Motor neuron (in vitro differentiated cells): ENCODE data around the gene GUCA1C. TPM values are rescaled to one million over a fixed set of nuclear protein-coding genes. Genes with fewer than 3 reads are reported as not detected.

Source experiments
- ATAC-seq, 8 experiments: fragments of 200-7000 bp; cut with Tn5 transposase; replicated peaks in 6 of 8; 2 replicates each; pipeline ENCODE4 v1.8.0; 2021; ENCODE audit warnings: mild to moderate bottlenecking in 8 of 8, moderate library complexity in 8 of 8
- H3K27ac ChIP-seq, 2 donors: fragments of 250-450 bp; sonication (Bioruptor Pico); 2 replicates each; pipeline ENCODE4 v1.9.0; 2021; ENCODE audit warnings: antibody characterized with exemption in 2 of 2, mild to moderate bottlenecking in 2 of 2, moderate library complexity in 1 of 2
- H3K4me1 ChIP-seq, 2 donors: fragments of 250-450 bp; sonication (Bioruptor Pico); replicated peaks in 1 of 2; 2 replicates each; pipeline ENCODE4 v1.6.1; 2021; ENCODE audit warnings: antibody characterized with exemption in 2 of 2, mild to moderate bottlenecking in 2 of 2, moderate library complexity in 1 of 2
- H3K4me3 ChIP-seq, 5 donors: fragments of 250-450 bp; sonication (Bioruptor Pico); 2 replicates each; pipeline ENCODE4 v1.9.0; 2021; ENCODE audit warnings: antibody characterized with exemption in 5 of 5, mild to moderate bottlenecking in 5 of 5, moderate library complexity in 4 of 5
- WGBS, 10 experiments: fragments of 450-650 bp; shearing (Covaris generic); methylation state at CpG; one replicate each; pipeline ENCODE4 v1.0.0; 2022; 5-methylcytosine and 5-hydroxymethylcytosine counted together
- in situ Hi-C, 9 experiments: fragments of 400-800 bp; cut with MboI; loops; one replicate each; pipeline ENCODE4 v1.15.0; 2021; ENCODE audit warnings: low sequenced_read_pairs in 9 of 9, low pct_unique_long_range_greater_than_20kb in 2 of 9; ENCODE audit not compliant: unreplicated experiment in 9 of 9
- total RNA-seq, 8 experiments: library from RNA; unstranded; fragments of 300-600 nt; gene quantifications; 2 replicates each; pipeline versions ENCODE4 v1.2.3 to v1.2.4, GENCODE V29; 2022

GUCA1C gene
- total RNA-seq, 8 experiments from 2014 or later: not detected

DNA sequence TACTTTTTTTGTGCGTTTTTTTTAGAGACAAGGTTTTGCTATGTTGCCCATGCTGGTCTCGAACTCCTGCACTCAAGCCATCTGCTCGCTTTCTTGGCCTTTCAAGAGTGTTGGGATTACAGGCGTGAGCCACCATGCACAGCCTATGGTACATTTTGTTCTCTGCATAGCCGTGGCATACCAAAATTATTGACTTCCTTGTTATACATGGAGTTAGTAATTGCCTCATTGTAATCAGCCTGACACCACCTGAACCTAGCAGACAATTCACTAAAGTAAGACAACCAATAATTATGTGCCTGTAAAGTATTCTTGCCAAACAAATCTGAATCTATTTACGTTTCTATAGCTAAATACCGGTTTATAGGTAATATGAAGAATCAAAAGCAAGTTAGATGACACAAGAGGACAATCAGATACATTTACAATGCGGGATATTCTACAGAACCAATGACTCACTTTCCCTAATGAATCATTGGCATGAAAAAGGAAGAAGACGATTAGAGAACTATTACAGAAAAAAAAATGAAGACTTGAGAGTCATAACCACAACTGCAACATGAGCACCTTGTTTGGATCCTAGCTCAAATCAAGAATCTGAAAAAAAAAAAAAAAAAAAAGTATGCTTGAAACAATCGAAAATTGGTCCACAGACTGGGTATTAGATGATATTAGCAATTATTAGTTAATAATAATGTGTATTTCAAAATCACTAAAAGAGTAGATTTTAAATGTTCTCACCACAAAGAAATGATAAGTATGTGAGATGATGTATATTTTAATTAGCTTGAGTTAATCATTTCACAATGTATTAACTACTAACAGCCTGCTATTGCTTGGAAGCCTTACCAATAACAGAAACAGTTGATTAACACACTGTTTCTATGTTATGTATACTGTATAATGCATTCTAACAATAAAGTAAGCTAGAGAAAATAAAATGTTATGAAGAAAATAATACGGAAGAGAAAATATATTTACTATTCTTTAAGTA, 7.1 kb downstream of the GUCA1C start:
- H3K27ac ChIP-seq: no peak overlapping the region
- 15 to 90% (median 76%) methylated on average over 3 to 11 of the region's 11 CpGs for WGBS, 10 experiments
- peaks cover 1 to 2% of the 10 kb centered on the region in 2 donors for H3K4me1 ChIP-seq
- no peak overlapping the region for H3K4me3 ChIP-seq
- in situ Hi-C loops: no loop called here
- ATAC-seq: no peak

DNA sequence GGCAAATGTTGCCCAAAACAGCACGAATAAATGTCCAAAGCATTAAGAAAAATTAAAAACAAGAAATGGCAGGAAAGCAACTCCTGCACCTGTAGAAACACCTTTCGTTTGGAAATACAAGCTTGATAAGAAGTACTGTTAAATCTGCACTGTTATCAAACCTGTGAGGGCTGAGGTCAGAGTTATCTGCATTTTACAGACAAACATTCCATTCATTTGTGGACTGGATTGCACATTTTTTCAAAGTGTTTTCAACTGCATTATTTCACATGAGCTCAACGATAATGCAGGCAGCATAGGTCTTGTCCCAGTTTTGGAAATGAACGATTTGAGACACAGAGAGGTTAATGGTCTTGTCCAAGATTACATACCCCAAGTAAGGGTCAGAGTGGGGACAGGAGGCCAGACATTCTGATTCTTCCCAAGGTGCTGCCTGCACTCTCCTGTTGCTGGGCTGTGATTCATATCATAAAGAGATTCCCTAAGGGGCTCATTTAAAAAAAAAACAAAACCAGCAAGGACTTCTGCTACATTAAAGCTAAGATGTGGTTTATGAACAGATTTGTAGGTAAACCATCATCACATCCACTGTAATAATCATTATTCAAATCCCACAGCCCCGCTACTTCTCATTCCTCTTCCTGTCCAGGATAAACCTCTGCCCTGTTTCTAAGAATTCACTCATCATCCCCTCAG, 13.0 kb downstream of the GUCA1C start:
- H3K4me3 ChIP-seq: no peak overlapping the region
- H3K27ac ChIP-seq: no peak overlapping the region
- in situ Hi-C loops: no loop called here
- ATAC-seq: peak in 5 of 8 experiments; percentile 11 to 87 (median 53)
- 3 to 83% (median 60%) methylated on average over 2 to 5 of the region's 5 CpGs for WGBS, 10 experiments
- peaks cover 0 to 20% of the 10 kb centered on the region in 2 donors for H3K4me1 ChIP-seq

DNA sequence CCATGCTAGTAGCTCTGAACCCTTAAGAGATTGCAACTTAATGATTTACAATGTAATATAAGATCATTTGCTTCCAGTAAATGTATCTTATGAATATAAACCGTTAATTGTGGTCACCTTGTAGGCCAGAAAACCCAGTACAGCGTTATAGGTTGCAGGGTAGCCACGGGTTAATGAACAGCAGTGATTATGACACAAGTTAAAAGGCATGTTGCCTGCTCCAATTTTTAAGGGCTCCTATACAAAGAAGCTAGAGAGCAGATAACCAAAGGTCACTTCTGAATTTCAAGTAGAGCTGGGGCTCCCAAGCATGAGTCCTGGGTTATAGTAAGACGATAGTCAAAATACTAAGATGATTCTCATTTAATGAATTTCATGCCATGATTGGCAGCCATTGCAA, 13.5 kb downstream of the GUCA1C start:
- no peak for ATAC-seq
- WGBS, 10 experiments: 0 to 100% (median 78%) methylated on average over 1 to 4 of the region's 4 CpGs
- Histone ChIP-seq H3K27ac (no peak overlapping the region), H3K4me3 (no peak overlapping the region), H3K4me1 (peaks cover 0 to 20% of the 10 kb centered on the region in 2 donors)
- in situ Hi-C loops: no loop called here

DNA sequence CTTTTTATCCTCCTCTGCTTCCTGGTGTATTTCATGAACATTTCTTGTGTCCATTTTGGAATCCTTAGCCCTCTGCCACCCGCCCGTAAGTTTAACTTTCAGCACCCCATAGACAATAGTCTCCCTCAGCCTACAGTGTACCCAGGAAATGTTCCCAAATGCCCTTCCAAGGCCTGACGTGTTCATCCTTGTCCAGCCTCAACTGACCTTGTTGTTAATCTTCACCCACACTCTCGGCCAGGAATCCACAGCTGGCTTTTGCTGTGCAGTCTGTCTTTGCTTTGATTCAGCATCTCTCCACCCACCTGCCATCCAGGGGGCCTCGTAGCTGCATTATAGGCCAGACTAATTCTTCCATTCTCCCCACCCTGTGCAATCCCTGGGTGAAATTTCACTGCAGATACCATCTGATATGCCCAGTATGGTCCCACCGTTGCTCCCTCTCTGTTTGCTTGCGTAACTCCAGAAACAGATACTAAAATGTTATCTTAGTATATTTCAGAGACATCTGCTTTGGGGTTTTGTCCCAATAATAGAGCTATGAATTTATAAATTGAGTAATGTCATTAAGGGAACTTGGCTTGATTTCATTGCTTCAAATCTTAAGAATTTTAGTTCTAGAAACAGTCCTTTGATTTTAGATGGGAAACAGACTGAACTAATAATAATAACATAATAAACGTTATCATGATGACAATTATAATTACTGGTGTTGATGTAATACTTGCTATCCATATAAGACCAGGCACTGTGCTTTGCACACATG, 16.6 kb downstream of the GUCA1C start:
- Histone ChIP-seq H3K27ac (no peak overlapping the region), H3K4me3 (no peak overlapping the region), H3K4me1 (peaks cover 0 to 20% of the 10 kb centered on the region in 2 donors)
- in situ Hi-C loops: no loop called here
- ATAC-seq: no peak
- 0 to 100% (median 85%) methylated on average over 1 to 7 of the region's 8 CpGs; no CpG with 5 or more reads in 1 of the 10 experiments for WGBS, 10 experiments

DNA sequence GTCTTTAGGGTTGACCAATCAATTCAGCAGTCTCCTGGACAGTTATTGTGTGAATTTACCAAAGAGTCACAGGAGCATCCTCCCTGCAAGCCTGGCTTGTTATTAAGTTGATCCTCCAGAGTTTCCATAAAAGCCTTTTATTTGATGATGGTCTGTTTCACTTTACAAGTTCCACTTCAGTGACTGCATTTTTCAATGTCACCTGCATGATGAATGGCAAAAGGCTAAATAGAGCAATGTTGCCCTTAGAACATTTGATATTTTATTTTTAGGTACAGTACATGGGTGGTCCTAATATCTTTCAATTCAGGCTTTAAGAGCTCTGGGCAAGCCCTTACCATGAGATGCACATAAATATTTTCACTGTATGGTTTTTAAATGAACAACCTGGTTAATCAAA, 22.6 kb downstream of the GUCA1C start:
- in situ Hi-C loops: no loop called here
- H3K27ac ChIP-seq: no peak overlapping the region
- H3K4me1 ChIP-seq: no peaks in the 10 kb centered on the region
- no peak for ATAC-seq
- H3K4me3 ChIP-seq: no peak overlapping the region

DNA sequence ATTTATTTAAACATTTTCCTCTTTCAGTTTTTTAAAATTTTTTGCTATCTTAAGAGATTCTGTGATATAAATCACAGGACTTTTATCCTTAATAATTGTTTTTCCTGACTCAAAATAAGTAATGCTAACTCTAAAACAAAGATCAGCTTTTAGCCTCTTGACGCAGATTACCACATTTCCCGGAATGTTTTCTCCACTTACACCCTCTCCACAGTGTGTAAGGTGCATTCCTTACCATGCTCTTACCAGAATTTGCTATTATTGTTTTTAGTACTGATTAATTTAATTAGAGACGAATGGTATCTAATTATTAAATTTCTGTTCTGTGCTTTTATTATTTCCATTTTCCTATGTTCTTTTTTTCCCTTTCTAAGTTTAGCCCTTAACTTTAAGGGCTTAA, 34.8 kb downstream of the GUCA1C start:
- Histone ChIP-seq H3K4me1 (no peaks in the 10 kb centered on the region), H3K27ac (no peak overlapping the region), H3K4me3 (no peak overlapping the region)
- no peak for ATAC-seq
- in situ Hi-C loops: loop anchor here in 5 of 9 experiments (10.0 to 25.0 kb wide), 3 partner anchors 254 to 432 kb away; no protein-coding TSS in a partner anchor
- WGBS, 10 experiments: 17 to 96% (median 83%) methylated on average over 2 to 3 of the region's 3 CpGs; no CpG with 5 or more reads in 1 of the 10 experiments

DNA sequence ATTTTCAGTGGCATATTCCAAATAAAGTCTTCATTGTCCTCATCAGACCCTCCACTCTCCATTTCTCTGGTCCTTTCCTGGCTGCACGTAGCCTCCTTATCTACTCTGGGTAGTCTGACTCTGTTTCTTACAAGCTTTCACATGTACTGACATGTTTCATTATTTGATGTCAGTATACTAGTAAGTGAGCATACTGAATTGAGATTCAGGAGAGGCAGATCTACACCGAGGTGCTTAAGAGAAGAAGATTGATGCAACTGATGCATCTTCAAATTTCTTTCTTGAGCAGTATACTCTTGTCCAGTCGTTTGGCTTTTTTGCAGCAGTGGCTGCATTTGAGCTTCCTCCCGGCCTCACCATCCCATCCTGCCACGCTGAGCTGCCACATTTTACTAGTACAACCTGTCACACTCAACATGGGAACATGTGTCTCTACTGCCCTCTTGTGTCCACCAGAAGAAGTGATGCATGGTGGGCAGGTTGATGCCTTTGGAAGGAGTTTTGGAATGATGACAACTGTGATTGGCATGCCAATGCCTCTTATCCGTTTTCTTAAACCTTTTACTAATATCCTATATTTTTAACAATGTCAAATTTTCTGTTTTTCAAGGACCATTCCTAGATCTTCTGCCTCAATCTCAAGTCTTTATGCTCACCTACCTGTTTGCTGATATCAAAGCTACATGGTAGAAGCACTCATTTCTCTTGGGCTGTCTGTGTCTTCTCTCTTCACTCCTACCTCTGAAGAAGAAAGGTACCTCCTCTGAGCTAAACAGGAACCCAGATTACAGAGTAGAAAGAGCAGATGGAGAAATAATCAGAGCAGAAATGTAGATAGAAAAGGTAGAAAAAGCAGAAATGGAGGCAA, 38.7 kb downstream of the GUCA1C start:
- in situ Hi-C loops: loop anchor here in 5 of 9 experiments (10.0 to 25.0 kb wide), 3 partner anchors 250 to 428 kb away; no protein-coding TSS in a partner anchor
- WGBS, 10 experiments: 0 to 80% (median 28%) methylated on average over 1 to 6 of the region's 6 CpGs
- H3K4me3 ChIP-seq: no peak overlapping the region
- H3K4me1 ChIP-seq: no peaks in the 10 kb centered on the region
- no peak overlapping the region for H3K27ac ChIP-seq
- ATAC-seq: peak; percentile 79 to 97 (median 85)

DNA sequence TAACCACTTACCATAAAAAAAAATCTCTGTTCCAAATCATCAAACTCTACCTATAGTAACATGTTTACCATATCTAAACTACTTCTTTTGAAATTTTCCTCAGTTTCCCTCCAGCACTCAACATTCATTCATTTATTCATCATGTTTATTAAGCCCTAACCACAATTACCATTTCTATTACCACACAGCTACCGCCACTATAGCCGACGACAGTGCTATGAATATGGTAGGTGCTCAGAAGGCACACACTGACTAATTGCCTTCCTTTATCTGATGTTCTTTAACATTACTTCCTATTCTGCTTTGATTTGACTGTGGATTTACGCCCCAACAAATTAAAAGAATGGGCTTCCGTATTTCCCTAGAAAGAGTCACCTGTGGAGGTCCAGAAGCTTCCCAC, 43.9 kb downstream of the GUCA1C start:
- in situ Hi-C loops: loop anchor here in 5 of 9 experiments (10.0 to 25.0 kb wide), 3 partner anchors 245 to 422 kb away; no protein-coding TSS in a partner anchor
- Histone ChIP-seq H3K4me1 (no peaks in the 10 kb centered on the region), H3K27ac (no peak overlapping the region), H3K4me3 (no peak overlapping the region)
- WGBS, 10 experiments: 9 to 100% (median 70%) methylated on average over 1 to 5 of the region's 5 CpGs; no CpG with 5 or more reads in 2 of the 10 experiments
- peak in 3 of 8 experiments; percentile 76 to 90 (median 78) for ATAC-seq

DNA sequence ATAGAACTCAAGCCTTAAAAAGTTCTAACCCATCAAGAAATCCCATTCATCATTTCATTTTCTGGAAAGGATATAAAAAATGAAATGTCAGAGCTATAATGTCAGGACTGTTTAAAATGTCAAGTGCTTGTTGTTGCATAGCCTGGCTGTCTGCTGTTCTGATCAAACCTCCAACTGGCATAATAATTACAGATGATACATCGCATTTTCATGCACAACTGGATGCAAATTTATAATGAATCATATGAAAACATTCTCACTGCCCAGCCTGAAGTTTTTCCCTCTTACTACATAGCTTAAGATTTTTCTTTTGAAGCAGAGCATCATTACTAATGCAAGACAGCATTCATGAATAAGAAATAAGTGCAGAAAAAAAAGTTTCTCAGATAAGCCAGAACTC, 46.5 kb downstream of the GUCA1C start:
- in situ Hi-C loops: loop anchor here in 3 of 9 experiments (25.0 kb wide), 2 partner anchors 245 to 420 kb away; no protein-coding TSS in a partner anchor
- 0 to 100% (median 78%) methylated on average over 1 of the region's 1 CpG; no CpG with 5 or more reads in 2 of the 10 experiments for WGBS, 10 experiments
- ATAC-seq: peak in 3 of 8 experiments; percentile 26 to 75 (median 66)
- H3K27ac ChIP-seq: no peak overlapping the region
- no peaks in the 10 kb centered on the region for H3K4me1 ChIP-seq
- H3K4me3 ChIP-seq: no peak overlapping the region

DNA sequence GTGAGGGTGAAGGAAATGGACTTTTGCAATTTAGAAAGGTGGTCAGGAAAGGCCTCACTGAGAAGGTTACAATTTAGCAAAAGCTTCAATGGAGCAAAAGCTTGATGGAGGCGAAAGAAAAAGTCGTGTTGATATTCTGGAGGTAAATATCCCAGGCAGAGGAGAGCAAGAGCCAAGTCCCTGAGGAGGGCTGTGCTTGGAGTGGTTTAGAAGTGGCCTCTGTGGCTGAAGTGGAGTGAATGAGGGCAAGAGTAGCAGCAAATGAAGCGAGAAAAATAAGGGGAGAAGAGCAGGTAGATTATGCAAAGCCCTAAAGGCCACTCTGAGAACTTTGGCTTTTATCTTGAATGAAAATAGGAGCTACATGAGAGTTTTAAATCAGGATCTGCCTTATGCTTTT, 54.1 kb downstream of the GUCA1C start:
- H3K4me1 ChIP-seq: no peaks in the 10 kb centered on the region
- no peak for ATAC-seq
- no peak overlapping the region for H3K27ac ChIP-seq
- no peak overlapping the region for H3K4me3 ChIP-seq
- 12 to 100% (median 85%) methylated on average over 1 to 3 of the region's 3 CpGs; no CpG with 5 or more reads in 1 of the 10 experiments for WGBS, 10 experiments
- in situ Hi-C loops: no loop called here

DNA sequence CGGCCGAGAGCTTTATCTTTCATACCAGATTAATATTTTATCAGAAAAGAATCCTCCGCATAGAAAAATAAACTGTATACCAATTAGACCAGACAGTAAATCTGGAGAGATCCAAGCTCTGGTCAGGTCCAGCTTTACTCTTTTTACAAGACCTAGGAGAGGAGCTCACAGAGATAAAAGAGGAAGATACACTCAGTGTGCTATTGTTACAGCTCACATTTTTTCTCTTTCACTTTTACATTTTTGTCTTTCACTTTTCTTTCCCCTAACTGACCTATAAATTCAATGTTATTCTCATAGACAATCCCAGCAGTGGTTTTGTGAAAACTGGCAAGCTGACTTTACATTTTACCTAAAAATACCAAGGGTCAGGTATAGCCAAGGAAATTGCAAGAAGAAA, 55.8 kb downstream of the GUCA1C start:
- H3K4me3 ChIP-seq: no peak overlapping the region
- no peak overlapping the region for H3K27ac ChIP-seq
- no peaks in the 10 kb centered on the region for H3K4me1 ChIP-seq
- WGBS, 10 experiments: 49 to 100% (median 93%) methylated on average over 1 to 3 of the region's 3 CpGs; no CpG with 5 or more reads in 2 of the 10 experiments
- no peak for ATAC-seq
- in situ Hi-C loops: no loop called here

DNA sequence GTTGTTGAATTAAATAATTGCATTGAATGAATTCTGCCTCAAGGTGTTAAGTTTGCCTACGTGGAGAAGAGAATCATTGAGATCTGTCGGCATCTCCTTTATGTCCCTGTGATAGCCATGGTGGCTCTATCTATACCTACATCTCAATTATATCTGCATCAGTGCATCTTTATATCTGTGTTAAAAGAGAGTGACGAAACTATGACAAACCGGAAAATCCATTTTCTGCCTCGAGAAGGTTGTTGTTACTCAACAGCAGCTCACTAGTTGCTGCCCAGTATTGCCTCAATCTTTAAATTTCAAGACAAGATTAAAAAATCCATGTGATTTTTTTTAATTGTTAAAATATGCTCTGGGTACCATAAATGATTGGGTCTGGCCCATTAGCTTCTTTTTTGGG, 58.7 kb downstream of the GUCA1C start:
- no peak for ATAC-seq
- Histone ChIP-seq H3K4me1 (no peaks in the 10 kb centered on the region), H3K27ac (no peak overlapping the region), H3K4me3 (no peak overlapping the region)
- in situ Hi-C loops: no loop called here
- WGBS, 10 experiments: 11 to 100% (median 92%) methylated on average over 1 to 5 of the region's 5 CpGs; no CpG with 5 or more reads in 1 of the 10 experiments
